Measurements from ENCODE around the gene SUN1.
A peak's percentile ranks its signal among the peaks of the same experiment; 100 is the strongest.

SUN1 gene

GRCh38 chr7:907158-907980 is 75.1 kb downstream of the SUN1 start:
- DNase-seq (ENCODE audit: low read depth), result no peak

GRCh38 chr7:908159-908581 is 75.9 kb downstream of the SUN1 start:
- DNase-seq (ENCODE audit: low read depth), result no peak

- DNase-seq (ENCODE audit: low read depth), result peak; percentile 51
Observed at GRCh38 chr7:908591-909357, 76.5 kb downstream of the SUN1 start.

- no peak for DNase-seq (ENCODE audit: low read depth)
Observed at GRCh38 chr7:909358-910329, 77.4 kb downstream of the SUN1 start.

GRCh38 chr7:910441-910861 is 78.2 kb downstream of the SUN1 start:
- no peak for DNase-seq (ENCODE audit: low read depth)

GRCh38 chr7:910931-911431 is 78.7 kb downstream of the SUN1 start:
- no peak for DNase-seq (ENCODE audit: low read depth)

- DNase-seq (ENCODE audit: low read depth), result no peak
Observed at GRCh38 chr7:911791-912480, 79.7 kb downstream of the SUN1 start.

GRCh38 chr7:913736-914520 is 81.7 kb downstream of the SUN1 start:
- no peak for DNase-seq (ENCODE audit: low read depth)

- no peak for DNase-seq (ENCODE audit: low read depth)
Observed at GRCh38 chr7:914521-915194, 82.4 kb downstream of the SUN1 start.

- DNase-seq (ENCODE audit: low read depth), result no peak
Observed at GRCh38 chr7:915291-916218, 83.3 kb downstream of the SUN1 start.

- DNase-seq (ENCODE audit: low read depth), result no peak
Observed at GRCh38 chr7:916291-916941, 84.1 kb downstream of the SUN1 start.

- DNase-seq (ENCODE audit: low read depth), result no peak
Observed at GRCh38 chr7:917255-918117, 85.2 kb downstream of the SUN1 start.

- DNase-seq (ENCODE audit: low read depth), result no peak
Observed at GRCh38 chr7:918118-918425, 85.8 kb downstream of the SUN1 start.

GRCh38 chr7:918441-919113 is 86.3 kb downstream of the SUN1 start:
- DNase-seq (ENCODE audit: low read depth), result no peak

GRCh38 chr7:919114-919442 is 86.8 kb downstream of the SUN1 start:
- no peak for DNase-seq (ENCODE audit: low read depth)

GRCh38 chr7:919924-920341 is 87.7 kb downstream of the SUN1 start:
- no peak for DNase-seq (ENCODE audit: low read depth)

All from activated T-helper 1 cell treated with Interleukin-2 at 50 U/mL for 16 hours (primary cell).